ENCODE measurements around the gene HEXD.
"Not testable (repeated sequence)": the region's sequence is repeated elsewhere in the genome, so short reads cannot be mapped to it uniquely, and the experiment has no call there.

The HEXD gene

GRCh38 chr17:82441691-82442487 lies 23.7 kb downstream of the HEXD start:
- no peak for DNase-seq (ENCODE audit: low read depth)

- no peak for DNase-seq (ENCODE audit: low read depth)
These were observed 24.7 kb downstream of the HEXD start for GRCh38 chr17:82442643-82443464.

GRCh38 chr17:82443465-82444283 lies 25.5 kb downstream of the HEXD start:
- no peak for DNase-seq (ENCODE audit: low read depth)

- DNase-seq (ENCODE audit: low read depth): no peak
These were observed 26.2 kb downstream of the HEXD start for GRCh38 chr17:82444284-82444893.

GRCh38 chr17:82444941-82445521 lies 26.9 kb downstream of the HEXD start:
- DNase-seq (ENCODE audit: low read depth): no peak

- DNase-seq (ENCODE audit: low read depth): no peak
These were observed 27.4 kb downstream of the HEXD start for GRCh38 chr17:82445542-82445941.

GRCh38 chr17:82446124-82446523 lies 28.0 kb downstream of the HEXD start:
- no peak for DNase-seq (ENCODE audit: low read depth)

GRCh38 chr17:82446649-82447048 lies 28.5 kb downstream of the HEXD start:
- DNase-seq (ENCODE audit: low read depth): no peak

GRCh38 chr17:82447876-82448275 lies 29.7 kb downstream of the HEXD start:
- DNase-seq (ENCODE audit: low read depth): no peak

- DNase-seq (ENCODE audit: low read depth): peak; percentile 55
These were observed 31.2 kb downstream of the HEXD start for GRCh38 chr17:82449131-82449882.

- peak; percentile 25 for DNase-seq (ENCODE audit: low read depth)
These were observed 31.8 kb downstream of the HEXD start for GRCh38 chr17:82449883-82450356.

GRCh38 chr17:82450357-82451106 lies 32.4 kb downstream of the HEXD start, which contains the start of gene CYBC1:
Gene CYBC1, minus strand, starts transcription at chr17:82450752. Its CDS starts 1,498 bp downstream, at chr17:82449254.
- DNase-seq (ENCODE audit: low read depth): peak; percentile 97

- no peak for DNase-seq (ENCODE audit: low read depth)
These were observed 34.0 kb downstream of the HEXD start for GRCh38 chr17:82452162-82452561.

- DNase-seq (ENCODE audit: low read depth): not testable (repeated sequence)
These were observed 35.0 kb downstream of the HEXD start for GRCh38 chr17:82453151-82453550.

- not testable (repeated sequence) for DNase-seq (ENCODE audit: low read depth)
These were observed 35.6 kb downstream of the HEXD start for GRCh38 chr17:82453706-82454105.

- no peak for DNase-seq (ENCODE audit: low read depth)
These were observed 39.2 kb downstream of the HEXD start for GRCh38 chr17:82457073-82457928.

GRCh38 chr17:82457929-82458178 lies 39.7 kb downstream of the HEXD start:
- no peak for DNase-seq (ENCODE audit: low read depth)

GRCh38 chr17:82458179-82458884 lies 40.2 kb downstream of the HEXD start, which contains the start of gene NARF:
Gene NARF, plus strand, starts transcription at chr17:82458741. Its CDS starts 63 bp downstream, at chr17:82458804.
- DNase-seq (ENCODE audit: low read depth): peak; percentile 89
